Measurements from ENCODE around the gene RERE.

DNA sequence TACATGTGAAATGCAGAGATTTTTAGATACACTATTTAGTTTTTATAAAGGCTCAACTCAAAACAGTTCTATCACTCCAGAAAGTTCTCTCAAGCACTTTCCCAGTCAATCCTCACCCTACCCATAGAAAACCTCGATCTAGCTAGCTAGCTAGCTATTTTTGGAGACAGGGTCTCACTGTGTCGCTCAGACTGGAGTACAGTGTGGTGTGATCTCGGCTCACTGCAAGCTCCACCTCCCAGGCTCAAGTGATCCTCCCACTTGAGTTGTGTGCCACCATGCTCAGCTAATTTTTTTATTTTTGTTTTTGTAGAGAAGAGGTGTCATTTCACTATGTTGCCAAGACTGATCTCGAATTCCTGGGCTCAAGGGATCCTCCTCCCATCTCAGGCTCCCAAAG, 236.9 kb downstream of the RERE start:
- TF ChIP-seq, protein P1, sequence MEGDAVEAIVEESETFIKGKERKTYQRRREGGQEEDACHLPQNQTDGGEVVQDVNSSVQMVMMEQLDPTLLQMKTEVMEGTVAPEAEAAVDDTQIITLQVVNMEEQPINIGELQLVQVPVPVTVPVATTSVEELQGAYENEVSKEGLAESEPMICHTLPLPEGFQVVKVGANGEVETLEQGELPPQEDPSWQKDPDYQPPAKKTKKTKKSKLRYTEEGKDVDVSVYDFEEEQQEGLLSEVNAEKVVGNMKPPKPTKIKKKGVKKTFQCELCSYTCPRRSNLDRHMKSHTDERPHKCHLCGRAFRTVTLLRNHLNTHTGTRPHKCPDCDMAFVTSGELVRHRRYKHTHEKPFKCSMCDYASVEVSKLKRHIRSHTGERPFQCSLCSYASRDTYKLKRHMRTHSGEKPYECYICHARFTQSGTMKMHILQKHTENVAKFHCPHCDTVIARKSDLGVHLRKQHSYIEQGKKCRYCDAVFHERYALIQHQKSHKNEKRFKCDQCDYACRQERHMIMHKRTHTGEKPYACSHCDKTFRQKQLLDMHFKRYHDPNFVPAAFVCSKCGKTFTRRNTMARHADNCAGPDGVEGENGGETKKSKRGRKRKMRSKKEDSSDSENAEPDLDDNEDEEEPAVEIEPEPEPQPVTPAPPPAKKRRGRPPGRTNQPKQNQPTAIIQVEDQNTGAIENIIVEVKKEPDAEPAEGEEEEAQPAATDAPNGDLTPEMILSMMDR (conservative IDR thresholded peaks at IDR 0.05; ENCODE audit: low read length) = no peak
- TF ChIP-seq EZH2phosphoT487 (IDR thresholded peaks at IDR 0.05; ENCODE audit: borderline replicate concordance, low read depth, low read length) = no peak

Measured in OCI-LY7 (cell line).